Hematopoietic multipotent progenitor cell treated with erythropoietin and hydrocortisone succinate and interleukin-3 and kit ligand, for 17 days (in vitro differentiated cells): ENCODE measurements around the gene SLC37A1.
"Not testable (repeated sequence)": the region's sequence is repeated elsewhere in the genome, so short reads cannot be mapped to it uniquely, and the experiment has no call there.

ENCODE experiments used
- DNase-seq: peaks from one replicate; pipeline ENCODE4 v3.0.0-alpha.2; 2015; ENCODE audit warnings: low spot score

SLC37A1 gene

DNA sequence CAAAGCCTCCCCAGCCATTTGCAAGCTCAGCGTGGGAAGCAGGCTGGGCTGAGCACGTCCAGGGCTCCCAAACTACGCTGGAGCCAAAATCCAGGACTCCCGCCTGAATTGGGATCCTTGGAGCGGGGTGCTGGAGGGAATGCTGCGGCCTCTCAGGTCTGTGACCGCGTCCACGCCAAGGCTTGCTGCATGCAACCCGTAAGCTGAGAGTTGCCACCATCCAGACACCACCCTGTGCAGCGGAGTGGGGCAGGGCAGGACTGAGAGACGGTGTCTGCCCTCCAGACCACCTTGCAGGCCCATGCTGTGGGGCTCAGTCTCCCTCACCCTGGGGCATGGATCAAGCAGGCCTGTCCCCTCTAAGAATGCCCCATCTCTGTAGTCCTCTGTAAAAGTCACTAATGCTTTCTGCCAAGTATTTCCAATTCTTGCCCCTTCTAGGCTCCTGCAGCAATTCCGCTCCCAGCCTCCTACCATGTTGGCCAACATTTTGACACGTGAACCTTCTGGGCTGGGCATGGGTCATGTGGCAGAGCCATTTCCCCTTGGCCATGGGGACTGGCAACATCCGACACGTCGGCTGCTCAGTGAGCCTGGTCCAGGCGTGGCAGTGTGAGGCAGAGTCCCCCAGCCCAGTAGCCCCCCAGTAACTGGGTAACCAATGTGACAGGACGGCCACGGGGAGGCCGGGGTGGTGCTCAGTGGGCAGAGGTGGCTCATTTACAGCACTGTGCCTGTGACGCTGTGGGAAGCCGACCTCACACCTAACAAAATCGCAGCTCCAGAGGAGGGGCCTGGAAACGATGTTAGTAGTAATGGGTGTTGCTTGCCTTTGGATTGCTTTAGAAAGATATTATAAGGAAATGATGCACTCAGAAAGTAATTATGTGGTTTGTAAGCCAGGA, 81.9 kb downstream of the SLC37A1 start:
- no peak for DNase-seq

DNA sequence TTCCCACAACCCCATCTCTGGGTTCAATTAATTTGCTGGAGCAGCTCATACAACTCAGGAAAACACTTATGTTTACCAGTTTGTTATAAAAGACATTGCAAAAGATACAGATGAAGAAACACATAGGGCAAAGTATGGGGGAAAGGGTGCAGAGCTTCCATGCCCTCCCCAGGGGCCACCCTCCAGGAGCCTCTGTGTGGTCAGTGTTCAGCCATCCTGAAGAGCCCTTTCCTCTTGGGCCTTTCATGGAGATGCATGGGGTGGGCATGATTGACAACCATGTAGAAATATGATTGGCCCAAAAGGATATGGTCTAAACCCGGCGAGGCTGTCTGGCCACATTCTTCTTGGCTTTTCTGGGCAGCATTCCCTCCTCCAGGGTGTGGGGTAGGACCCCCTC, 83.0 kb downstream of the SLC37A1 start:
- DNase-seq, result no peak

DNA sequence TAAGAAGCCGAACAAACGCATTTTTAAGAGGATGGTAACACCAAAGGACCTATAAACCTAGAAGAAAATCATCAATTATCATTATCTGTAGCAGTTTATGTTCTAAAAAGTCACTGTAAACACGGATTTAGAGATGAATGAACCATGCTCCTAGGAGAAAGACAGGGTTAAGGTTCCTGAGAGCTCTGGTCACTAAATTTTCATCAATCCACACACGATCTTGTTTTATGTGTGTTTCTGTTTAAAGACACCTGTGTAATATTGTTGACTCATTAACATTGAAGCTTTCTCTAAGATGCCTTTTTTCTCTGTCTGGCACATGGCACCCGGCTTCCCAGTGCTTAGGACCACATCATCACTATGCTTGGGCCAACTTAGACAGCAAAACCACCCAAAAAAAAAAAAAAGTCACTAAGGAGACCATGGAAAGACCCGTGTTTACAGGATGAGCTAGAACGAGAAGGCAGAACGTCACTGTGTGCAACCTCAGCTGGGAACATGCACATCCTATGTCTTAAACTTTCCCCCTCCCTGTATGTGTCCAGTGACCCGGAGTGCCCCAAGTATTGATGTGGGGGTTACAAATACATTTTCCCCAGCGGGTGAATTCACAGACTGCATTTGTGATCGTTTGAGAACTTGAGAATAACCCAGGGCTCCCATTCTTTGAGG, 84.0 kb downstream of the SLC37A1 start:
- DNase-seq, result no peak

DNA sequence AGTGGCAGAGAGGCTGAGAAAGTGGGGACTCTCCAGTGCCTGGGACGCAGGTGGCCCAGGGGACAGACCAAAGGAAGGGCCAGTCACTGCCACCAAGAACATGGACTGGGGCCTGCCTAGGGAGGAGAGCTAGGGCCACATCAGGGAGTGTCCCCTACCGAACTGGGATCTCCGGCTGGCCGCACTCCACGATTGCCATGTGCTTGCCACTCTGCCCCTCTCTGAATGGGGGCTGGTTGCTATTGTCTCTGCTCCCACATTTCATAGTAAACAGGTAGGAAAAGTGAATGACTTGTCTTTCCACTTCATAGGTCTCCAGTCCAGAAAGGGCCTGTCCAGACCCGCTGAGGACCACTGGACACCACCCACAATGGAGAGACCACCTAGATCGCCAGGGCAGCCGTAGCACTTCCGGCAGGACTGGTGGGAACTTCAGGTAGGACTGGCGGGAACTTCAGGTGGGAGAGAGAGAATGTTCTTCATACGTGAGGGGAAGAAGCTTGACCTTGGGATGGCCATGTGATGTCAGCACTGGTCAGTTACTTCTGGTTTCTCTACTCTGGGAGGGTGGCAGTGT, 84.6 kb downstream of the SLC37A1 start:
- DNase-seq, result no peak

DNA sequence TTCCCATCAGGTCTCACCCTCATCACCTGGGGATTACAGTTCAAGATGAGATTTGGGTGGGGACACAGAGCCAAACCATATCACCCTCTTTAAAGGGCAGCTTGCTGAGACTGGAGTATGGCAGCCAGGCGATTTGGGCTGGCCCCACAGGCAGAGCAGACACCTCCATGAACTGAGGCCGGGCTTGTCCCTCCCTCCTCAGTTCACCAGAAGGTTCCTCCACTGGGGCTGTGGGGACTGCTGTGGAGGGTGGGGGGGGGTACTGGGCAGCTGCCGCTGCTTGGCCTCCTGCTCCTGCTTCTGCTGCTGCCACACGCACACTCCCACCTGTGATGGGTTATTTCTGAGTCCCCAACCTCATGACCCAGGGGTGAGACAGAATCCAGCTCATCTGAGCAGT, 85.8 kb downstream of the SLC37A1 start:
- DNase-seq, result no peak

DNA sequence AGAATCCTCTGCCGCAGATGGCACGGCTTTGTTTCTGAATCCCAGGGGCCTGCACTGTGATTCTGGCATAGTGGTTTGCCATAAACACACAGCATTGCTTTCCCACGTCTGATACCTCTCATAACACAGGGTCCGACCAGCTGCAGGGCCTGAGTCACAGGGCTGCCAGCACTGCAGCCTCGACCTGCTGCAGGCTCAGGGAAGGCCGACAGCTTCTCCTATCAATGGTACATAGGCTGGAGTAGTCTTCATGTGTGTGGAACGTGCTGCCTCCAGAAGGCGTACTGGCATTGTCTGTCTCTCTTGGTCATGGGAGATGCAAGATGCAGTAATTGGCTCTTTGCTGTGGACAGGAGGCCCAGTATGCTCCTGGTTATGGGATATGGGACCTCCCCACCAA, 86.3 kb downstream of the SLC37A1 start:
- DNase-seq, result no peak

DNA sequence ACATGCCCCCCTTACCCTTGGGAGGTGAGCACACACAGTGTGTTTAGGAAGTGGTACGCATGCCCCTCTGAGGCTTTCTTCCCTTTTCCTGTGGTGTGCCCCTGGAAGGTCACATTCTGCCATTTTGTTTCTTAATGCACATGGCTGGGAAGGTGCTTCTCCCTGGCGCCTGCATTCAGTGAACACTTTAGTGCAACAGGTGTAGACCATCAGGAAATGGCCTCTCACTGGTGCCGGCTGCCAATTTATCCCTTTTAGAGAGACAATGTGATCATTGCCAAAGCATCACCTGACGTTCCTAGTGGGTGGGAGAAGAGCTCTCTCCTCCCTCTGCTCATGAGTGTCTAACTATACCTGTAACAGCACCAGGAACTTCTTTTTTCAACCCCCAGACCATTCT, 88.0 kb downstream of the SLC37A1 start:
- no peak for DNase-seq

DNA sequence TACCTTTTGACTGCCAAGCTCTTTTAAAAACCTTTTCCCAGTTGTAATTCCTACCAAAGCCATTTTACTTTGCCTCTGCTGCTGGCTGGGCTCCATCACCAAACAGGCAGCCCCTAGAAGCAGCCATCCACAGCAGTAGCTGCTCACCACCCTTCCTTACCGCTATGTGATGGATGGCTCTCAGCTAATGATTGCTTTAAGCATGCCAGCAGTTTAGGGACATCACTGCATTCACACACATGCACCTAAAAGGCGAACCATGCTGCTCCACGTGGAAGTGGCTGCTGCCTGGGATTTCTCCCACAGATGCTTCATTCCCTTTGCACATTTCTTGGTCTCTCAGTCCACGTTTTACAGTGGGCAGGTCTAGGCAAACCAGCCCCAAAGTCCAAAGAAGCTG, 93.5 kb downstream of the SLC37A1 start:
- DNase-seq, result no peak

DNA sequence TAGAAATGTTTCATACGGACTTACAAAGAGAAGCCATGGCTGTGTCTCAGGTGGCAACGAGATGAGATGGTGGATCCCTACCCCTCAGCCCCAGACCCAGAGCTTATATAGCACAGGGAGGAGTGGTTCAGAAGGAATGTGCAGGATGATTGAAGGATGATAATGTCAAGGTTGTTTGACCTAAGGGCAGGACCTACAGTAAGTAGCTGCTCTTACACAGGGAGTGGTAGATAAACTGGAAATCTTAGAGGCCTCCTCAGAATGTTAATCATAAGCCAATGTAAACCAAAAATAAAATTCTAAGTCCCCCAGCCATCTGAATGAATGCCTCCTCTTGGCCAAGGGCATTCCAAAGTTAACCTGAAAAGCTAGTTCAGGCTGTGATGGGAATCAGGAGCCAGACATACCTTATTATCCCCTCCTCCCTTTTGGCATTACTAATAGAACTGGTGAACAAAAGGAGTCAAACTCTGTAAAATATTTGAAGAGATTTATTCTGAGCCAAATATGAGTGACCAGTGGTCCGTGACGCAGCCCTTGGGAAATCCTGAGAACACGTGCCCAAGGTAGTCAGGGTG, 94.0 kb downstream of the SLC37A1 start:
- no peak for DNase-seq

DNA sequence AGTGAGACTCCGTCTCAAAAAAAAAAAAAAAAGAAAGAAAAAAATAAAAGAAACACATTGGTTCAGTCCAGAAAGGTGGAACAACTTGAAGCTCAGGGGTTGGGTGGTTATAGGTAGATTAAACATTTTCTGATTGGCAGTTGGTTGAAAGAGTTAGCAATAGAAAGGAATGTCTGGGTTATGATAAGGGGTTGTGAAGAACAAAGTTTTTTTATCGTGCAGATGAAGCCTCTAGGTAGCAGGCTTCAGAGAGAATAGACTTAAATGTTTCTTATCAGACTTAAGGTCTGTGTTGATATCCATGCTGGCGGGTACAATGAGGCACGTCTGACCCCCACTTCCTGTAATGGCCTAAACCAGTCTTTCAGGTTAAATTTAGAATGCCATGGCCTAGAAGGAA, 94.8 kb downstream of the SLC37A1 start:
- no peak for DNase-seq

DNA sequence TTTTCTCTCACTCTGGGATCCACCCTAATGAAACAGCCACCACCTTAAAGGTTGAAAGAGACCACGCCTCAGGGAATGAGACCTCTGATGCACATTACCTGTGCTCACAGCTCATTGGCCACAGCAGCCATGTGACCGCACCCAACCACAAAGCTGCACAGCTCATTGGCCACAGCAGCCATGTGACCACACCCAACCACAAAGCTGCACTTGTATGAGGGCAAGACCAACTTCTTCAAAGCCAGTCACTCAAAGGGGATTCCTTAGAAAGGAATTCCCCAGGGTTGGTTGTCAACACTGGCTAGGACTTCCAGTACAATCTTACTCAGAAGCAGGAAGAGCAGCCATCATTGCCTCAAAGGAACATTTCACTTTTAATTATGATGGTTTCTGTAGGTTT, 96.2 kb downstream of the SLC37A1 start:
- DNase-seq, result no peak

DNA sequence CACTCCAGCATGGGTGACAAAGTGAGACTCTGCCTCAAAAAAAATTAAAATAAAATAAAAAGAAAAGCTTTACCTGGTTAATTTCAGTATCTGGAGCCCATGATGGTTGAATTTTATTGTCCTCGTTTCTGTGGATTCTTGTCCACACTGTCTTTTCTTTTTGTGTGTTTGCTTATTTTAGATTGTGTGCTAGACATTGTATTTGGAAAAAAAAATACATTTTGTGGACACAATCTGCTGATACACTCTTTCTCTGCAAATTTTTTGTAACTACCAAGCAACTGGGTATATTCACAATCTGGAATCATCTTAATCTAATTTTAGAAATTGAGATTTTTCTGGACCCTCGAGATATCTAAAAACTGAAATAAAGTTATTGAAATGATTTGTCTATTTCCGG, 98.2 kb downstream of the SLC37A1 start:
- no peak for DNase-seq

DNA sequence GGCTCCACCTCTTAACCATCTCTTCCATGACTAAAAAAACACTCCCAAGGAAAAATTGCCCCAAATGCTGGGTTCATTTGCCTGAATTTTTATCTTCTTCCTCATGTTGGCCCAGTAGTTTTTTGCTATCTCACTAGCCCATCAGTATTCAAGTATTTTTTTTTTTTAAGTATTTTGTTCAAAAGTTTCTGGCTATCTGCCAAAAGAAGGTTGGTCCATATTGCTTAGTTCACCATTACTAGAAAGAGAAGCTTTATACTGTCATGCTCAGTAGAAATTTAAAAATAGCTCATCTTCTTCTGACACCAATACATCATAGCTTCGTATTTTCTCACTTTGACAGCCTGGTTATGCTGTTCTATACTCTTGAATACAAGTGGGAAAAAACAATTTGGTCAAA, 98.7 kb downstream of the SLC37A1 start:
- no peak for DNase-seq

DNA sequence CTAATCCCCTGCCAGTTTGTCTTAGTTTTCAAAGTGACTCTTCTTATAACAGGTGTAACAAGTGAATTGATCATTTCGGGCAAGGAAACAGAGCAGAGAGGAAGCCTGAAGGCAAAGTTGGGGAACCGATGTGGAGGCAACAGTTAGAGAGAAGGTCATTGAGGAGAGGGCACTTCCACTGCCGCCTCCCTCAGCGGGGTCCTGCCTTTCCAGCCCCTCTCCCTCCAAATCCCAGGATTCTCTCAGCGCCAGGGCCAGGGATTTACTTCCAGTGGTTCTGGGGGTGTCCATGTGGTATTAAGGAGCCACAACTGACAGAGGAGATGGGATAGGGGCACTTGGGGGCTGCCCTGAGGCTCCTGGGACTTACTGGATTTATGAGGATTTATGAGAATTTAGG, 100.1 kb downstream of the SLC37A1 start:
- no peak for DNase-seq

DNA sequence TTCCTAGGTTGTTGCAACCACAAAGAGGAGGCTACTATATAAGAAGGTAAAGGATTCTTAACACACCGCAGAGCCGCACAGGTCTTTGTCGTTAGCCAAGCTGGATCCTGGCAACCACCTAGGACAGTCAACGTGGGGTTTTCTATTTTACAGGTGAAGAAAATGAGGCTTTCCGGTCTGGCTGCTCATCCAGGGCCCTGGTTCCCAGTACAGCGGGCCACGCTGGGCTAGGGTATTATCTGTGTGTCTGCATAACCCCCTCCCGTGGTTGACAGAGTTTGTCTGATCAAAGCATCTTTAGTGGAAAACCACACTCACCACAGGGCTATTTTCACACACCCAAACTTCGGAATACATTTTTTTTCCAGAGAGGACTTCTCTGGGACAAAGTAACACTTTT, 100.7 kb downstream of the SLC37A1 start:
- DNase-seq, result no peak

DNA sequence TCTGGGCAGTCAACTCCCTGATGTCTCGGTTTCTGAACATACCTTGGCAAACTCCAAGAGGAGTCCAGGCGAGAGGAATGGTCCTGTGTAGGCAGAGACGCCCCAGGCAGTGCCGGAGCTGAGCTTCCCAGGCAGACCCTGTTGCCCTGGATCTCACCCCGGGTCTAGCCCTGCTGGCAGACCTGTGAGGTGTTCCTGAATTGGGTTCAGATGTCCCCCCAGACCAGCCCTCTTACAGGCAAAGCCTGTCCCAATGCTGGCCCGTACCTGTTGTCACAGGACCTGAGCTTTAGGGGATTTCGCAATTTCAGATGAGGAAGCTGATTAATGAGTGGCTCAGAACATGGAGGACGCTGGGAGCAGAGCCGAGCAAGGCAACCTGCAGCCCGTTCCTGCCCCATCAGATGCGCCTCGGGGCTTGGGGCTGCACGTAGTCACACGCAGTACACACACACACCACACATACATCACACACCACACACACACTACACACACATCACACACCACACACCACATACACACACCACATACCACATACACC, 101.2 kb downstream of the SLC37A1 start:
- DNase-seq, result no peak

DNA sequence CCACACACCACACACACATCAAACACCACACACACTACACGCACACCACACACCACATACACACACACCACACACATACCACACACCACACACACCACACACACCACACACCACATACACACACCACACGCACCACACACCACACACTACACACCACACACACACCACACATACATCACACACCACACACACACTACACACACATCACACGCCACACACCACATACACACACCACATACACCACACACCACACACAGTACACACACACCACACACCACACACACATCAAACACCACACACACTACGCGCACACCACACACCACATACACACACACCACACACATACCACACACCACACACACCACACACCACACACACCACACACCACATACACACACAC, 101.7 kb downstream of the SLC37A1 start:
- DNase-seq, result not testable (repeated sequence)

DNA sequence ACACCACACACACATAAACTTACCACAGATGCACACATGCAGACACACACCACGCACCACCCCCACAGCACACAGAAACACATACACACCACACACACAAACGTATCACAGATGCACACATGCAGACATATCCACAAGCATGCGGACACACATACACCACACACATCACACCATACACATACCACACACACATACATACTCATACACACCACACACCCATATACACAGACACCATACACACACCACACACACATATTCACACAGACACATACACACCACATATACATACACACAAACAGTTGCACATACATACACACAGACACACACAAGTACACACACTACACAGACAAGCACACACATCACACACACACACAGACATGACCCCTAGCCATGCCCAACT, 102.3 kb downstream of the SLC37A1 start:
- DNase-seq, result no peak

DNA sequence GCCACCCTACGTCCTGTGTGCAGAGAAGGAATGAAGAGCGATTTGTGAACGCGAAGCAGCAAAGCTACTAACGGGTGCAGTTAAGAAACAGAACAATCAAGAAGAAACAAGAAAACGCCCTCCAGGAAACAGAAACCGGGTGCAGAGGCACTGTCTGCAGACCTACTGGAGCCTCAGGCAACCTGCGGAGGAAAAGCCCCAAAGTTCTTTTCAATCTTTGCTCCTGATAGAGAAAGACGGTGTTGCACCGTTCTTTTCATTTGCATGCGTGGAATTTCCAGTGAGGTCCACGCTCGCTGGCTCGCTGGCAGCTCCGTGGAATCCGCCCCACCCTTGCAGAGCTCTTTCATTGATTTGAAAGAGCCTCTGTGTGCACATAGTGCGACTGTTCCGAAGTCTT, 102.8 kb downstream of the SLC37A1 start:
- no peak for DNase-seq

DNA sequence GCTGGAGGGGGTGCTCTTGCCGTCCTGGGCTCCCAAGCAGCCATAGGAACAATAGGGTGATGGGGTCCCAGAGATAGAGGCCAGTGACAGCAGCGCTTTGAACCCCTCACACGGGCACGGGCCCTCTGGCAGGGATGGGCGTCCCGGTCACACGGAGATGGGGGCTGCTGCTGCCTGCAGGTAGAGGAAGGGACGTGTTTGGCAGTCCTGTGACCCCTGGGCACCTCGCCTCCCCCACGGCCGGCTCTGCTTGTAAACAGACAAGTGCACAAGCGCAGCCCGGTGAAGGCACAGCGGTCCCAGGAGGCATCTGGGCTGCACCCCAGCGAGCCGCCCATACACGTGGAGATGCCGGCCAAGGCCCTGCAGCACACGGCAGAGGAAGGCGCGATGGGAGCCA, 103.3 kb downstream of the SLC37A1 start:
- DNase-seq, result no peak

DNA sequence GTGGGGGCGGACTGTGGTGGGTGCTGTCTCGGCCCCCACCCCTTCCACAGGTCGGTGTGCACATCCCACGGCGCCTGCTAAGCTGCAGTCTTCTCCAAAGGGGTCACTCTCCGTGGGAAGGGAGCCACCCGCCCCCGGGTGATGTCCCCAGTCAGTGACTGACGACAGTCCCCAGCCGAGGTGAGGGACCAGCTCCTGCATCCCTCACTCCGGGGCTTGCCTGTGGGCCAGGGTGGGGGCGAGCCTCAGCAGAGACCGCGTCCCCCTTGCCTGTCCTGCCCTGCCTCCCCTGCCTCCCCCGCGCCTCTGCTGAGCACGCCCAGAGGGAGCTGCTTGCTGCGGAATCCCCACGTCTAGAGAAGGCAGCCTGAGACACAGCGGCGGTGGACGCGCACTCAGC, 103.8 kb downstream of the SLC37A1 start:
- DNase-seq, result no peak

DNA sequence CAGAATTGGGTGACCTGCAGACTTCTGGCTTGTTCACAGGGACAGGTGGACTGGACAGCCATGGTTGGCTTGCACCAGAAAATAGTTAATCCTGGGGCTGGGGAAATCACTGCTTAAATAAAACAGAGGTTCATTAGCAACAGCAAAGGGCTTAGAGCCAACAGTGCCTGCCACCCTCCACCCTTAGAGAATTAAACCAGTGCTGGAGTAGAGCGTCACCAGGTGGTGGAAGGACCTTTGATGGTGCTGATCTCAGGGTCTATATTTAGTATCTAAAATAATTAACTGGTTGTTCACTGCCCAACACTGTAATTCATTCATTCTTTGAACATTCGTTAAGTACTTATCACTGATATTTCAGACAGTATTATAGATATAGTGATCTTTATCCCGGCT, 105.1 kb downstream of the SLC37A1 start:
- no peak for DNase-seq

DNA sequence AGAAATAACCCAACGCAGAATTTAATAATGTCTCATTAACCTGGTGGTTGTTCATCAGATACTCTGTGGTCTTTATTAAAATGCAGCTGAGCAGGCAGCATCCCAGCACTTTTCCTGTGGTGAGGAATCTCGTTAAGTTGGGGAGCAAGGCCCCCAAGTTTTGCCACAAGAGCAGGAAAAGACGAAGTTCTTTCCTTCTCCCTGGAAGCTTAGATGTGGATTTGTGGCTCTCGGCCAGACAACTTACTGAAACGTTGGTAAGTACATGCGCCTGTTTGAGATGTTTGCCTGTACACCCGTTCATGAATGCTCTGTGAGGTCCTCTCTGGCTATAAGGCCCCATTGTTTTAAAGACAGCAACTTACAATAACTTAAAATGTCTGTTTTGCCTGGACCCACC, 105.5 kb downstream of the SLC37A1 start:
- DNase-seq, result no peak
